ENCODE measurements around the gene TEAD4.
"Not testable (repeated sequence)": the region's sequence is repeated elsewhere in the genome, so short reads cannot be mapped to it uniquely, and the experiment has no call there.

The TEAD4 gene

GRCh38 chr12:3054374-3054773, 95.2 kb downstream of the TEAD4 start:
- DNase-seq: no peak

- no peak for DNase-seq
These were observed 96.0 kb downstream of the TEAD4 start for GRCh38 chr12:3055026-3055703.

GRCh38 chr12:3055704-3056467, 96.7 kb downstream of the TEAD4 start:
- no peak for DNase-seq

- DNase-seq: no peak
These were observed 101.9 kb downstream of the TEAD4 start for GRCh38 chr12:3061059-3061458.

GRCh38 chr12:3061501-3062215, 102.5 kb downstream of the TEAD4 start:
- no peak for DNase-seq

- no peak for DNase-seq
These were observed 106.1 kb downstream of the TEAD4 start for GRCh38 chr12:3065300-3065699.

GRCh38 chr12:3065846-3066245, 106.6 kb downstream of the TEAD4 start:
- not testable (repeated sequence) for DNase-seq

GRCh38 chr12:3069714-3070113, 110.5 kb downstream of the TEAD4 start:
- no peak for DNase-seq

- DNase-seq: no peak
These were observed 111.9 kb downstream of the TEAD4 start for GRCh38 chr12:3071107-3071506.

- no peak for DNase-seq
These were observed 112.5 kb downstream of the TEAD4 start for GRCh38 chr12:3071710-3072109.

- DNase-seq: peak; percentile 48
These were observed 114.4 kb downstream of the TEAD4 start for GRCh38 chr12:3073438-3074250.

GRCh38 chr12:3075315-3075714, 116.1 kb downstream of the TEAD4 start:
- DNase-seq: no peak

- peak; percentile 12 for DNase-seq
These were observed 117.8 kb downstream of the TEAD4 start, which contains the start of gene TSPAN9 for GRCh38 chr12:3076730-3077571. Gene TSPAN9 (plus strand): TSS chr12:3077379. CDS start chr12:3201194, 123,815 bp downstream.

- no peak for DNase-seq
These were observed 118.4 kb downstream of the TEAD4 start for GRCh38 chr12:3077572-3078081.

- DNase-seq: no peak
These were observed 119.1 kb downstream of the TEAD4 start for GRCh38 chr12:3078086-3078820.

- no peak for DNase-seq
These were observed 121.9 kb downstream of the TEAD4 start for GRCh38 chr12:3081091-3081490.

GRCh38 chr12:3081886-3082285, 122.7 kb downstream of the TEAD4 start:
- no peak for DNase-seq

- DNase-seq: no peak
These were observed 124.2 kb downstream of the TEAD4 start for GRCh38 chr12:3083241-3083920.

- no peak for DNase-seq
These were observed 124.7 kb downstream of the TEAD4 start for GRCh38 chr12:3083921-3084347.

- no peak for DNase-seq
These were observed 125.5 kb downstream of the TEAD4 start for GRCh38 chr12:3084742-3085141.
